Astrocyte (in vitro differentiated cells and primary cell): ENCODE measurements around the gene STK32B. TPM values are rescaled to one million over a fixed set of nuclear protein-coding genes. Genes with fewer than 3 reads are reported as not detected.

Experiments
- DNase-seq: peaks from one replicate; pipeline ENCODE4 v3.0.0-alpha.2; 2010; ENCODE audit warnings: low read depth
- FAIRE-seq: peaks from 2 replicates; lab custom pipeline; 2011; peaks lifted over from hg19 to GRCh38; lab: Jason Lieb, UNC
- H2AFZ ChIP-seq: 2 replicates; pipeline ENCODE4 v1.6.0; 2012; ENCODE audit warnings: low read depth, low read length, inconsistent platforms
- H3K27ac ChIP-seq: 2 replicates; pipeline ENCODE4 v1.5.1; 2011; ENCODE audit warnings: low read depth, low read length, inconsistent platforms
- H3K27me3 ChIP-seq: 2 replicates; pipeline ENCODE4 v1.6.0; 2011; ENCODE audit warnings: low read length, inconsistent platforms; ENCODE audit not compliant: insufficient read depth
- H3K36me3 ChIP-seq: 2 replicates; pipeline ENCODE4 v1.5.1; 2011; ENCODE audit warnings: low read length, inconsistent platforms; ENCODE audit not compliant: insufficient read depth
- H3K4me1 ChIP-seq: 2 replicates; pipeline ENCODE4 v1.5.1; 2011; ENCODE audit warnings: low read length, inconsistent platforms; ENCODE audit not compliant: insufficient read depth
- H3K4me2 ChIP-seq: 2 replicates; pipeline ENCODE4 v1.6.0; 2012; ENCODE audit warnings: low read length, inconsistent platforms
- H3K4me3 ChIP-seq: 2 replicates; pipeline ENCODE4 v1.5.1; 2011; ENCODE audit warnings: low read depth, mild to moderate bottlenecking, low read length, inconsistent platforms; ENCODE audit not compliant: insufficient read depth
- H3K79me2 ChIP-seq: 2 replicates; pipeline ENCODE4 v1.6.0; 2012; ENCODE audit warnings: mild to moderate bottlenecking, low read length, inconsistent platforms; ENCODE audit not compliant: insufficient read depth
- H3K9ac ChIP-seq: 2 replicates; pipeline ENCODE4 v1.6.0; 2012; ENCODE audit warnings: mild to moderate bottlenecking, low read length, inconsistent platforms
- H3K9me3 ChIP-seq: 2 replicates; pipeline ENCODE4 v1.5.1; 2012; ENCODE audit warnings: low read depth, mild to moderate bottlenecking, low read length, inconsistent platforms; ENCODE audit not compliant: insufficient read depth
- H4K20me1 ChIP-seq: 2 replicates; pipeline ENCODE4 v1.6.0; 2012; ENCODE audit warnings: low read length, inconsistent platforms; ENCODE audit not compliant: insufficient read depth
- H3K27ac Mint-ChIP-seq: one replicate; pipeline ENCODE4 v1.8.0; 2021; ENCODE audit warnings: mild to moderate bottlenecking, mixed read lengths; ENCODE audit not compliant: unreplicated experiment
- H3K27me3 Mint-ChIP-seq: one replicate; pipeline ENCODE4 v1.8.0; 2021; ENCODE audit warnings: low read depth, mixed read lengths; ENCODE audit not compliant: unreplicated experiment
- H3K36me3 Mint-ChIP-seq: one replicate; pipeline ENCODE4 v1.8.0; 2021; ENCODE audit warnings: low read depth, mixed read lengths; ENCODE audit not compliant: unreplicated experiment
- H3K4me1 Mint-ChIP-seq: one replicate; pipeline ENCODE4 v1.8.0; 2021; ENCODE audit warnings: low read depth, mixed read lengths; ENCODE audit not compliant: unreplicated experiment
- H3K4me3 Mint-ChIP-seq: one replicate; pipeline ENCODE4 v1.8.0; 2021; ENCODE audit warnings: mild to moderate bottlenecking, moderate library complexity, mixed read lengths; ENCODE audit not compliant: unreplicated experiment
- H3K9me3 Mint-ChIP-seq: one replicate; pipeline ENCODE4 v1.8.0; 2021; ENCODE audit warnings: mild to moderate bottlenecking, mixed read lengths; ENCODE audit not compliant: unreplicated experiment
- EZH2 ChIP-seq: IDR thresholded peaks from 2 replicates; pipeline ENCODE4 v1.6.1; 2012; ENCODE audit warnings: mild to moderate bottlenecking, low read length, inconsistent platforms; ENCODE audit not compliant: insufficient read depth
- total RNA-seq: library from RNA; stranded (reverse); gene quantifications from 2 replicates; pipeline ENCODE4 v1.2.1, GENCODE V29; 2021
- TF ChIP-seq, protein P1 (sequence below): IDR thresholded peaks from 2 replicates; pipeline ENCODE4 v1.5.1; 2011; ENCODE audit warnings: low read depth, mild to moderate bottlenecking, inconsistent platforms, low read length, moderate library complexity; ENCODE audit not compliant: insufficient read depth

The STK32B gene
- total RNA-seq, 1 donor from 2014 or later, result 2.9 TPM

DNA sequence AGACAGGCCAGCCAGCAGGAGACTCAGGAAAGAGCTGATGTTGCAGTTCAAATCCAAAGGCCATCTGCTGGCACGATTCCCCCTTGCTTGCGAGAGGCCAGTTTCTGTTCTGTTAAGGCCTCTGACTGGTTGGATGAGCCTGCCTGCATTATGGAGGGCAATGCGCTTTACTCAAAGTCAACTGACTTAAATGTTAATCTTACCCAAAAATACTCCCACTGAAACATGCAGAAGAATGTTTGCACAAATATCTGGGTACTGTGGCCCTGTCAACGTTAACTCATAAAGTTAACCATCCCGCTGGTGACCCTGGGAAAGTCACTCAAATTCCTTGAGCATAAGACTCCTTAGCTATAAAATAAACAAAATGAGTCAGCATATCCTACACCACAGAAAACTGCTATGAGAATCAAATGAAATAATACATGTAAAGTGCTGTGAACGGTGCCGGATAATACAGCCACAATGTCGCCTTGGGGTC, 330.7 kb downstream of the STK32B start:
- H3K4me1 Mint-ChIP-seq, result peaks cover 4% of the 10 kb centered on the region
- no peak overlapping the region for H3K4me3 Mint-ChIP-seq
- Histone ChIP-seq H4K20me1 (no peaks in the 10 kb centered on the region), H3K4me2 (peak overlapping the region; percentile 36), H2AFZ (no peak overlapping the region), H3K4me3 (no peak overlapping the region), H3K9me3 (no peaks in the 10 kb centered on the region), H3K27ac (peak overlapping the region; percentile 78), H3K27me3 (no peaks in the 10 kb centered on the region), H3K79me2 (no peaks in the 10 kb centered on the region), H3K4me1 (peaks cover 18% of the 10 kb centered on the region), H3K36me3 (no peaks in the 10 kb centered on the region), H3K9ac (peak overlapping the region; percentile 58)
- no peak overlapping the region for H3K27ac Mint-ChIP-seq
- peaks cover 3% of the 10 kb centered on the region for H3K36me3 Mint-ChIP-seq
- peaks cover 15% of the 10 kb centered on the region for H3K27me3 Mint-ChIP-seq
- DNase-seq (peak; percentile 51), FAIRE-seq (peak; percentile 5)
- peaks cover 3% of the 10 kb centered on the region for H3K9me3 Mint-ChIP-seq
- no peak for TF ChIP-seq EZH2
- TF ChIP-seq, protein P1, sequence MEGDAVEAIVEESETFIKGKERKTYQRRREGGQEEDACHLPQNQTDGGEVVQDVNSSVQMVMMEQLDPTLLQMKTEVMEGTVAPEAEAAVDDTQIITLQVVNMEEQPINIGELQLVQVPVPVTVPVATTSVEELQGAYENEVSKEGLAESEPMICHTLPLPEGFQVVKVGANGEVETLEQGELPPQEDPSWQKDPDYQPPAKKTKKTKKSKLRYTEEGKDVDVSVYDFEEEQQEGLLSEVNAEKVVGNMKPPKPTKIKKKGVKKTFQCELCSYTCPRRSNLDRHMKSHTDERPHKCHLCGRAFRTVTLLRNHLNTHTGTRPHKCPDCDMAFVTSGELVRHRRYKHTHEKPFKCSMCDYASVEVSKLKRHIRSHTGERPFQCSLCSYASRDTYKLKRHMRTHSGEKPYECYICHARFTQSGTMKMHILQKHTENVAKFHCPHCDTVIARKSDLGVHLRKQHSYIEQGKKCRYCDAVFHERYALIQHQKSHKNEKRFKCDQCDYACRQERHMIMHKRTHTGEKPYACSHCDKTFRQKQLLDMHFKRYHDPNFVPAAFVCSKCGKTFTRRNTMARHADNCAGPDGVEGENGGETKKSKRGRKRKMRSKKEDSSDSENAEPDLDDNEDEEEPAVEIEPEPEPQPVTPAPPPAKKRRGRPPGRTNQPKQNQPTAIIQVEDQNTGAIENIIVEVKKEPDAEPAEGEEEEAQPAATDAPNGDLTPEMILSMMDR, result no peak

DNA sequence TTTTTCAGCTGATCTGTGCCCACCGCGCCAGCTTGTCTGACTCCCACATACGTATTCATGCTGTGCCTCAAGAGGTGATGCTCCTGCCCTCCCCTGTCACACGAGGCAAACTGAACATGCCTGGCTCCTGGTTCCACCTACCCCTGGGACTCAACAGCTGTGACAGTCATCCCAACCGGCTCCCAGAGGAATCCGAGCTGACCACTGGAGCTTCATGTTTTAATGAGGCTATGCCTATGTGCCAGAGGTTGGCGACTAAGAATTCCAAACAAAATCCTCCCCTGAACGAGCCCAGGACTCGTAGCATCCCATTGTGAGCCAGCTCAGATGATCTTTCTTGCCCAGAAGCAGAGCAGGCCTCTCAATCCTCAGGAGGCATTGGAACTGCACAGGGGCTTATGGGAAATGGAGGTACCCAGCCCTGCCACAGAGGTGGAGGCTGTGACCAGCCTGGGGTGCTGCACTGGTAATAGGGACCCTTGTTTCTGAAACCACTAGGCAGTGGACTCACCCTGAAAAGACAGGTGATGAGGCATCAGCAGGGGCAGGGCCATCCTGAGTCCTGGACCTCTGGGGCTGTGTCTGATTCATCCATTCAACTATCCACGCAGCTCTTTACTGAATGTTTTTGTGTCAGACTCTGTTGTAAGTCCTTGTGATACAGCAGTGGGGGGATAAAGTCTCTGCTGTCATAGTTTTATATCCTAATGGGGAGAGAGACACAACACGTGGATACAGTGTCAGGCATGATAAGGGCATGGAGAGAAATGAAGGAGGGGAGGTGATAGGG, 332.1 kb downstream of the STK32B start:
- no peak for TF ChIP-seq EZH2
- TF ChIP-seq, protein P1, result no peak
- H3K4me3 ChIP-seq, result no peak overlapping the region
- no peaks in the 10 kb centered on the region for H3K79me2 ChIP-seq
- H3K4me1 Mint-ChIP-seq, result peaks cover 4% of the 10 kb centered on the region
- H3K27me3 ChIP-seq, result no peaks in the 10 kb centered on the region
- H3K36me3 ChIP-seq, result no peaks in the 10 kb centered on the region
- H3K9me3 ChIP-seq, result no peaks in the 10 kb centered on the region
- no peaks in the 10 kb centered on the region for H4K20me1 ChIP-seq
- H2AFZ ChIP-seq, result no peak overlapping the region
- peaks cover 16% of the 10 kb centered on the region for H3K27me3 Mint-ChIP-seq
- no peak overlapping the region for H3K4me2 ChIP-seq
- H3K27ac Mint-ChIP-seq, result no peak overlapping the region
- FAIRE-seq (no peak), DNase-seq (no peak)
- H3K4me3 Mint-ChIP-seq, result no peak overlapping the region
- peaks cover 3% of the 10 kb centered on the region for H3K36me3 Mint-ChIP-seq
- H3K27ac ChIP-seq, result peak overlapping the region; percentile 78
- no peak overlapping the region for H3K9ac ChIP-seq
- peaks cover 2% of the 10 kb centered on the region for H3K9me3 Mint-ChIP-seq
- H3K4me1 ChIP-seq, result peaks cover 18% of the 10 kb centered on the region
